H1 (cell line): ENCODE measurements around the gene CALY. TPM values are rescaled to one million over a fixed set of nuclear protein-coding genes. Genes with fewer than 3 reads are reported as not detected.

ENCODE experiments used
- CTCF ChIA-PET: fragments of 300-600 bp; sonication (Branson Sonifier 250); formaldehyde crosslinking; loops from one replicate; lab custom pipeline; 2021; ENCODE audit not compliant: partially characterized antibody; lab: Charles Lee
- POLR2A ChIA-PET: fragments of 300-600 bp; sonication (Branson Sonifier 250); formaldehyde crosslinking; loops from one replicate; lab custom pipeline; 2021; ENCODE audit warnings: inconsistent platforms; ENCODE audit not compliant: partially characterized antibody; lab: Charles Lee
- DNase-seq, 2 experiments: peaks; one replicate each; pipeline versions ENCODE4 v3.0.0 to v3.0.0-alpha.2; 2010 to 2022; ENCODE audit warnings: low spot score in 2 of 2, low read depth in 1 of 2, mixed read lengths in 1 of 2
- FAIRE-seq: peaks from 2 replicates; lab custom pipeline; 2011; peaks lifted over from hg19 to GRCh38; lab: Jason Lieb, UNC
- H2AFZ ChIP-seq: 2 replicates; pipeline ENCODE4 v1.8.1; 2012; ENCODE audit warnings: low read length, inconsistent platforms
- H2AK5ac ChIP-seq: 2 replicates; pipeline ENCODE4 v1.6.1; 2013; ENCODE audit warnings: low read depth, low read length
- H2BK120ac ChIP-seq: replicated peaks from 2 replicates; pipeline ENCODE3; 2013; ENCODE audit warnings: low read depth, low read length, inconsistent platforms
- H2BK12ac ChIP-seq: 2 replicates; pipeline ENCODE4 v1.6.1; 2013; ENCODE audit warnings: low read depth, low read length
- H2BK15ac ChIP-seq: 2 replicates; pipeline ENCODE4 v1.6.1; 2013; ENCODE audit warnings: low read length
- H2BK20ac ChIP-seq: 2 replicates; pipeline ENCODE4 v1.6.1; 2013; ENCODE audit warnings: low read length
- H2BK5ac ChIP-seq: 2 replicates; pipeline ENCODE4 v1.6.1; 2013; ENCODE audit warnings: low read depth, low read length
- H3K14ac ChIP-seq: 2 replicates; pipeline ENCODE4 v1.6.1; 2013; ENCODE audit warnings: inconsistent platforms; ENCODE audit not compliant: insufficient read length
- H3K18ac ChIP-seq: 2 replicates; pipeline ENCODE4 v1.6.1; 2013; ENCODE audit warnings: low read length; ENCODE audit errors: extremely low read depth
- H3K23ac ChIP-seq: 2 replicates; pipeline ENCODE4 v1.6.1; 2013; ENCODE audit warnings: inconsistent platforms; ENCODE audit not compliant: insufficient read length
- H3K23me2 ChIP-seq: 2 replicates; pipeline ENCODE4 v1.6.1; 2013; ENCODE audit warnings: low read depth, low read length
- H3K27ac ChIP-seq: 2 replicates; pipeline ENCODE4 v1.6.1; 2011; ENCODE audit warnings: low read depth, low read length, inconsistent platforms
- H3K27me3 ChIP-seq, 4 experiments: replicated peaks in 1 of 4; 1 replicate in 1 of 4; 2 replicates in 3 of 4; pipeline versions ENCODE4 v1.6.1 to v1.8.1; 2011 to 2013; ENCODE audit warnings: low read length in 3 of 4, mild to moderate bottlenecking in 3 of 4, inconsistent platforms in 2 of 4, mixed read lengths in 2 of 4, moderate library complexity in 1 of 4; ENCODE audit not compliant: control insufficient read depth in 3 of 4, insufficient read depth in 3 of 4; ENCODE audit errors: extremely low read depth in 1 of 4
- H3K36me3 ChIP-seq, 4 experiments: 2 replicates each; pipeline versions ENCODE4 v1.6.1 to v1.8.1; 2011 to 2013; ENCODE audit warnings: mild to moderate bottlenecking in 4 of 4, low read length in 3 of 4, moderate library complexity in 2 of 4, control low read depth in 1 of 4, inconsistent platforms in 1 of 4; ENCODE audit not compliant: insufficient read depth in 4 of 4, control insufficient read depth in 2 of 4
- H3K4ac ChIP-seq: replicated peaks from 2 replicates; pipeline ENCODE3; 2013; ENCODE audit warnings: low read length, low read depth, mixed read lengths, inconsistent platforms; ENCODE audit not compliant: insufficient read length
- H3K4me1 ChIP-seq, 4 experiments: replicated peaks in 1 of 4; 1 replicate in 1 of 4; 2 replicates in 3 of 4; pipeline versions ENCODE4 v1.6.1 to v1.8.1; 2011 to 2013; ENCODE audit warnings: low read length in 3 of 4, inconsistent platforms in 2 of 4, mixed read lengths in 1 of 4; ENCODE audit not compliant: insufficient read depth in 4 of 4, control insufficient read depth in 3 of 4
- H3K4me2 ChIP-seq, 2 experiments: 2 replicates each; pipeline versions ENCODE4 v1.6.1 to v1.8.1; 2011 to 2013; ENCODE audit warnings: low read depth in 2 of 2, low read length in 2 of 2, control low read depth in 1 of 2, inconsistent platforms in 1 of 2, mild to moderate bottlenecking in 1 of 2; ENCODE audit not compliant: insufficient read depth in 1 of 2
- H3K4me3 ChIP-seq, 4 experiments: fragments of 200-600, 300-600 bp in 1 of 4; sonication (generic), shearing (Covaris generic), sonication (Bioruptor Twin) in 1 of 4; 2 replicates each; pipeline versions ENCODE4 v1.5.1 to v1.8.1; 2011 to 2016; ENCODE audit warnings: low read length in 4 of 4, low read depth in 3 of 4, control low read depth in 2 of 4, inconsistent platforms in 2 of 4, mild to moderate bottlenecking in 2 of 4, mixed read lengths in 1 of 4, moderate library complexity in 1 of 4; ENCODE audit not compliant: insufficient read depth in 2 of 4; ENCODE audit errors: extremely low read depth in 1 of 4
- H3K56ac ChIP-seq: replicated peaks from 2 replicates; pipeline ENCODE3; 2013; ENCODE audit warnings: low read depth, mild to moderate bottlenecking, mixed read lengths, low read length, inconsistent platforms; ENCODE audit not compliant: insufficient read length
- H3K79me1 ChIP-seq: 2 replicates; pipeline ENCODE4 v1.6.1; 2013; ENCODE audit warnings: low read depth, low read length, control low read depth
- H3K79me2 ChIP-seq, 2 experiments: 2 replicates each; pipeline versions ENCODE4 v1.6.1 to v1.8.1; 2012 to 2013; ENCODE audit warnings: low read length in 2 of 2, mild to moderate bottlenecking in 2 of 2, inconsistent platforms in 1 of 2; ENCODE audit not compliant: insufficient read depth in 2 of 2, control insufficient read depth in 1 of 2
- H3K9ac ChIP-seq, 4 experiments: replicated peaks in 1 of 4; 1 replicate in 1 of 4; 2 replicates in 3 of 4; pipeline versions ENCODE4 v1.6.1 to v1.8.1; 2011 to 2013; ENCODE audit warnings: low read depth in 3 of 4, low read length in 3 of 4, control low read depth in 2 of 4, mild to moderate bottlenecking in 2 of 4, moderate library complexity in 2 of 4, inconsistent platforms in 1 of 4; ENCODE audit errors: extremely low read depth in 1 of 4
- H3K9me3 ChIP-seq, 2 experiments: 2 replicates each; pipeline versions ENCODE4 v1.6.1 to v1.8.1; 2012 to 2013; ENCODE audit warnings: mild to moderate bottlenecking in 2 of 2, moderate library complexity in 2 of 2, control low read depth in 1 of 2, inconsistent platforms in 1 of 2, low read depth in 1 of 2, low read length in 1 of 2, mixed read lengths in 1 of 2; ENCODE audit not compliant: insufficient read depth in 2 of 2
- H4K20me1 ChIP-seq, 2 experiments: replicated peaks in 1 of 2; 2 replicates each; pipeline versions ENCODE3 to v1.8.1; 2011 to 2013; ENCODE audit warnings: inconsistent platforms in 2 of 2, low read length in 2 of 2, mild to moderate bottlenecking in 1 of 2; ENCODE audit not compliant: insufficient read depth in 2 of 2, control insufficient read depth in 1 of 2
- H4K5ac ChIP-seq: 2 replicates; pipeline ENCODE4 v1.6.1; 2013; ENCODE audit warnings: low read length, low read depth, mixed read lengths, inconsistent platforms; ENCODE audit not compliant: insufficient read length
- H4K8ac ChIP-seq: 2 replicates; pipeline ENCODE4 v1.8.0; 2013; ENCODE audit warnings: mild to moderate bottlenecking, moderate library complexity, low read length, inconsistent platforms; ENCODE audit not compliant: insufficient read depth; ENCODE audit errors: extremely low read depth
- H4K91ac ChIP-seq: replicated peaks from 2 replicates; pipeline ENCODE3; 2013; ENCODE audit warnings: low read length, mixed read lengths, inconsistent platforms; ENCODE audit not compliant: insufficient read length
- ASH2L ChIP-seq: fragments of 200-600, 300-600 bp; sonication (generic); IDR thresholded peaks from one replicate; pipeline ENCODE4 v1.7.1; 2017; ENCODE audit warnings: low read length
- CTBP2 ChIP-seq: IDR thresholded peaks from 2 replicates; pipeline ENCODE4 v1.7.0; 2011; ENCODE audit warnings: borderline replicate concordance, mild to moderate bottlenecking, moderate library complexity, mixed read lengths, low read length; ENCODE audit not compliant: insufficient read depth, insufficient read length
- EZH2 ChIP-seq: fragments of 200-600 bp; sonication (generic); IDR thresholded peaks from 2 replicates; pipeline ENCODE4 v1.7.1; 2012; ENCODE audit warnings: low read depth, mild to moderate bottlenecking, moderate library complexity, low read length, inconsistent platforms; ENCODE audit not compliant: severe bottlenecking
- HDAC2 ChIP-seq, 2 experiments: fragments of 300-600 bp in 1 of 2; sonication (generic) in 1 of 2; IDR thresholded peaks; 2 replicates each; pipeline ENCODE4 v1.6.1; 2011 to 2012; ENCODE audit warnings: low read depth in 2 of 2, low read length in 2 of 2, mild to moderate bottlenecking in 2 of 2, moderate library complexity in 2 of 2, borderline replicate concordance in 1 of 2, inconsistent platforms in 1 of 2
- KDM4A ChIP-seq: IDR thresholded peaks from one replicate; pipeline ENCODE4 v1.7.1; 2012; ENCODE audit warnings: low read depth, mild to moderate bottlenecking, moderate library complexity, low read length, inconsistent platforms; ENCODE audit not compliant: severe bottlenecking
- RBBP5 ChIP-seq: IDR thresholded peaks from 2 replicates; pipeline ENCODE4 v1.7.1; 2012; ENCODE audit warnings: low read depth, mild to moderate bottlenecking, inconsistent platforms, low read length, moderate library complexity, borderline replicate concordance
- SIX5 ChIP-seq: IDR thresholded peaks from 2 replicates; pipeline ENCODE4 v1.6.1; 2011; ENCODE audit warnings: mild to moderate bottlenecking, low read depth, low read length
- SUZ12 ChIP-seq: fragments of 200-600 bp; sonication (generic); IDR thresholded peaks from 2 replicates; pipeline ENCODE4 v1.6.1; 2012; ENCODE audit warnings: mild to moderate bottlenecking, inconsistent platforms, low read length, moderate library complexity, mixed read lengths
- YY1 ChIP-seq: IDR thresholded peaks from 2 replicates; pipeline ENCODE4 v1.6.1; 2011; ENCODE audit warnings: low read depth, mild to moderate bottlenecking, low read length
- WGBS, 2 experiments: shearing (Covaris generic) in 1 of 2; methylation state at CpG; one replicate each; pipeline versions ENCODE4 v1.1.6 to v1.1.7; 2013 to 2015; ENCODE audit warnings: low lambda C conversion rate in 2 of 2, mixed read lengths in 2 of 2, inconsistent platforms in 1 of 2, low coverage in 1 of 2, missing lambda C conversion rate in 1 of 2; ENCODE audit not compliant: insufficient replicate concordance in 2 of 2, insufficient coverage in 1 of 2, insufficient read length in 1 of 2; ENCODE audit errors: extremely low coverage in 1 of 2, missing lambda C conversion rate in 1 of 2; 5-methylcytosine and 5-hydroxymethylcytosine counted together
- polyA plus RNA-seq, 7 experiments: library from polyadenylated mRNA; depleted of rRNA in 3 of 7; stranded (reverse) in 5 of 7; unstranded in 2 of 7; fragments of >200 nt in 5 of 7; fragments of 200-250 nt in 2 of 7; gene quantifications; 1 replicate in 5 of 7; 2 replicates in 1 of 7; 4 replicates in 1 of 7; pipeline versions ENCODE4 v1.2.1 to v1.2.3, GENCODE V29; 2011 to 2013; ENCODE audit warnings: missing spikeins in 2 of 7, mixed read lengths in 2 of 7
- total RNA-seq: library from RNA; stranded (reverse); fragmentation: NEBNext Ultra II Directional; extraction: Animal tissue kit (Norgen Biotek cat#: 25700); gene quantifications from 2 replicates; pipeline ENCODE4 v1.2.1, GENCODE V29; 2021

CALY gene
- total and polyA plus RNA-seq, 2 of the 8 experiments (the other 6 are each of a cell fraction or from before 2014, with no cell fraction given) = 1.3 to 1.5 TPM

DNA sequence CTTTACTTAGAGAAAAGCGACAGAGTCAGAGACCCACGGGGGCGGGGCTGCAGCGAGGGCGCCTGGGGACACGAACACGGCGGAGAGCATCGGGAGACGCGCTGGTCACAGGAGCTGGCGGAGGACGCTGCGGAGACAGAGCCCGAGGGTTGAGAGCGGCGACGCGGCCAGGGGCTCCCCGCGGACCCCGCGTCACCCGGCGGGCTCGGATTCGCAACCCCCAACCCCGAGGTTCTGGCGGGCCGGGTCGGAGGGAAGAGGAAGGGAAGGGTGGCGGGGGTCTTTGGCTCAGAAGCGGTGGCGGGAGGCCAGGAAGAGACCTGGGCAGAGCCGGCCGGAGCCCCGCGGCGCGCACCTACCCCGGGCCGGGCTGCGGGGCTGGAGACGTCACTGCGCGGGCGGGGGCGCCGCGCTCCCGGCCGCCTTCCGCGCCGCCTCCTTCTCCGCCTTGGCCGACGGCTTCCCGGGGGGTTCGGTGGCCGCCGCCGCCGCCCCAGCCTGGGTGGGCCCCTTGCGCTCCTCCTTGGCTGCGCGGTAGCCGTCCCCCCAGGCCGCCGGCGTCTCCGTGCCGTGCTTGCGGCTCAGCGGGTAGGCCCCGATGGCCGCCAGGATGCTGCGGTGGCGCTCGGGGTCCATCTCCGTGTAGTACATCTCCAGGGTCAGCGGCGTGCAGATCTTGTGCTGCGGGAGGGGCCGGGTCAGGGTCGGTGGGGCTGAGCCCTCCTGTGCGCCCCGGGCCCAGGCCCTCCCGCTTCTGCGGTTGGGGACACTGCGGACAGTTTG lies 11.1 kb downstream of the CALY start:
- no peak overlapping the region; the same call in 1 of the 2 replicates for H3K18ac ChIP-seq
- no peaks in the 10 kb centered on the region for H3K79me1 ChIP-seq
- H2AK5ac ChIP-seq = no peak overlapping the region
- WGBS, 2 experiments = 5% methylated on average over 71 of the region's 91 CpGs; no CpG with 5 or more reads in 1 of the 2 experiments
- peaks cover 17 to 53% (median 45%) of the 10 kb centered on the region in 4 experiments for H3K27me3 ChIP-seq
- H3K4me2 ChIP-seq = peak overlapping the region; percentile 85 to 89
- H3K56ac ChIP-seq = no peak overlapping the region
- peaks cover 6% of the 10 kb centered on the region; the same call in 1 of the 2 replicates for H3K23me2 ChIP-seq
- H2AFZ ChIP-seq = 0 out of 2 replicates have a peak overlapping the region, but pooled peaks have one; percentile 57
- H3K23ac ChIP-seq = no peak overlapping the region
- H3K4ac ChIP-seq = no peak overlapping the region
- H3K4me3 ChIP-seq = peak overlapping the region; percentile 45 to 69 (median 52)
- no peaks in the 10 kb centered on the region for H3K79me2 ChIP-seq
- FAIRE-seq (no peak), DNase-seq (peak in 1 of 2 experiments; percentile 65)
- H4K8ac ChIP-seq = peak overlapping the region; percentile 36
- H4K20me1 ChIP-seq = peaks cover 0 to 2% of the 10 kb centered on the region in 2 experiments
- H2BK12ac ChIP-seq = no peak overlapping the region
- H3K36me3 ChIP-seq = no peaks in the 10 kb centered on the region
- H3K14ac ChIP-seq = no peak overlapping the region
- POLR2A ChIA-PET = interaction anchor here (0.6 to 0.7 kb wide), 2 partner anchors 43 to 79 kb away, joined by 3 to 4 read pairs; no protein-coding TSS in a partner anchor
- 0 out of 2 replicates have a peak overlapping the region, but pooled peaks have one; percentile 29 for H2BK15ac ChIP-seq
- no peak overlapping the region for H2BK120ac ChIP-seq
- TF ChIP-seq EZH2 = peak; percentile 73
- TF ChIP-seq ASH2L = no peak
- TF ChIP-seq CTBP2 = no peak
- TF ChIP-seq SUZ12 = peak; percentile 88
- no peak for TF ChIP-seq SIX5
- TF ChIP-seq HDAC2 (IDR thresholded peaks at IDR 0.05; ENCODE audit: borderline replicate concordance in 1 of 2, low read depth in 2 of 2, low read length in 2 of 2) = no peak
- 0 out of 2 replicates have a peak, but pooled peaks have one; percentile 41 for TF ChIP-seq YY1
- 0 out of 2 replicates have a peak, but pooled peaks have one; percentile 49 for TF ChIP-seq RBBP5
- TF ChIP-seq KDM4A = peak; percentile 75
- H4K91ac ChIP-seq = no peak overlapping the region
- CTCF ChIA-PET = interaction anchor here (1.4 kb wide), 1 partner anchor 26 kb away, joined by 3 read pairs; no protein-coding TSS in a partner anchor
- H2BK20ac ChIP-seq = no peak overlapping the region
- no peak overlapping the region for H2BK5ac ChIP-seq
- H4K5ac ChIP-seq = no peak overlapping the region
- peak overlapping the region in 1 of 4 experiments; percentile 65; a peak in 1 of 7 replicates for H3K9ac ChIP-seq
- H3K27ac ChIP-seq = no peak overlapping the region
- peaks cover 0 to 27% (median 6%) of the 10 kb centered on the region in 4 experiments; a peak in 6 of 7 replicates for H3K4me1 ChIP-seq
- peaks cover 0 to 2% of the 10 kb centered on the region in 2 experiments; a peak in 1 of 4 replicates for H3K9me3 ChIP-seq
